ENCODE measurements around the gene SH3RF3. TPM values are rescaled to one million over a fixed set of nuclear protein-coding genes. Genes with fewer than 3 reads are reported as not detected.

The SH3RF3 gene
- total and polyA plus RNA-seq, 2 of the 13 experiments (the other 11 are each of a cell fraction or from before 2014, with no cell fraction given), result 0.04 TPM; not detected in 1

DNA sequence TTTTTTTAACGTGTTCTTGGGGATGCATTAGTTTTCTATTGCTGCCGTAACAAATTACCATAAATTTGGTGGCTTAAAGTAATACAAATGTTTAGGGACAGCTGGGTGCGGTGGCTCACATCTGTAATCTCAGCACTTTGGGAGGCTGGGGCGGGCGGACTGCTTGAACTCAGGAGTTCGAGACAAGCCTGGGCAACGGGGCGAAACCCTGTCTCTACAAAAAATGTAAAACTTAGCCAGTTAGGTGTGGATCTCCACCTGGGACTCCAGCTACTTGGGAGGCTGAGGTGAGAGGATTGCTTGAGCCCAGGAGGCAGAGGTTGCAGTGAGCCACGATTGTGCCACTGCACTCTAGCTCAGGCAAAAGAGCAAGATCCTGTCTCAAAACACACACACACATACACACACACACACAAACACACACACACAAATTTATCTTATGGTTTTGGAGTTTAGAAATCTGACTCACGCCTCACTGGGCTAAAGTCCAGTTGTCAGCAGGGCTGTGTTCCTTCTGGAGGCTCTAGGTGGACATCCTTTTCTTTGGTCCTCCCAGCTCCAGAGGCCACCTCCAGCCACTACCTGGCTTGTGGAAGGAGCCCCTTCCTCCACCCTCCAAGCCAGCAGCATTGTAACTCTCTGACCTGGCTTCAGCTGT is 408.7 kb downstream of the SH3RF3 start (continued):
- TF ChIP-seq, protein P1, sequence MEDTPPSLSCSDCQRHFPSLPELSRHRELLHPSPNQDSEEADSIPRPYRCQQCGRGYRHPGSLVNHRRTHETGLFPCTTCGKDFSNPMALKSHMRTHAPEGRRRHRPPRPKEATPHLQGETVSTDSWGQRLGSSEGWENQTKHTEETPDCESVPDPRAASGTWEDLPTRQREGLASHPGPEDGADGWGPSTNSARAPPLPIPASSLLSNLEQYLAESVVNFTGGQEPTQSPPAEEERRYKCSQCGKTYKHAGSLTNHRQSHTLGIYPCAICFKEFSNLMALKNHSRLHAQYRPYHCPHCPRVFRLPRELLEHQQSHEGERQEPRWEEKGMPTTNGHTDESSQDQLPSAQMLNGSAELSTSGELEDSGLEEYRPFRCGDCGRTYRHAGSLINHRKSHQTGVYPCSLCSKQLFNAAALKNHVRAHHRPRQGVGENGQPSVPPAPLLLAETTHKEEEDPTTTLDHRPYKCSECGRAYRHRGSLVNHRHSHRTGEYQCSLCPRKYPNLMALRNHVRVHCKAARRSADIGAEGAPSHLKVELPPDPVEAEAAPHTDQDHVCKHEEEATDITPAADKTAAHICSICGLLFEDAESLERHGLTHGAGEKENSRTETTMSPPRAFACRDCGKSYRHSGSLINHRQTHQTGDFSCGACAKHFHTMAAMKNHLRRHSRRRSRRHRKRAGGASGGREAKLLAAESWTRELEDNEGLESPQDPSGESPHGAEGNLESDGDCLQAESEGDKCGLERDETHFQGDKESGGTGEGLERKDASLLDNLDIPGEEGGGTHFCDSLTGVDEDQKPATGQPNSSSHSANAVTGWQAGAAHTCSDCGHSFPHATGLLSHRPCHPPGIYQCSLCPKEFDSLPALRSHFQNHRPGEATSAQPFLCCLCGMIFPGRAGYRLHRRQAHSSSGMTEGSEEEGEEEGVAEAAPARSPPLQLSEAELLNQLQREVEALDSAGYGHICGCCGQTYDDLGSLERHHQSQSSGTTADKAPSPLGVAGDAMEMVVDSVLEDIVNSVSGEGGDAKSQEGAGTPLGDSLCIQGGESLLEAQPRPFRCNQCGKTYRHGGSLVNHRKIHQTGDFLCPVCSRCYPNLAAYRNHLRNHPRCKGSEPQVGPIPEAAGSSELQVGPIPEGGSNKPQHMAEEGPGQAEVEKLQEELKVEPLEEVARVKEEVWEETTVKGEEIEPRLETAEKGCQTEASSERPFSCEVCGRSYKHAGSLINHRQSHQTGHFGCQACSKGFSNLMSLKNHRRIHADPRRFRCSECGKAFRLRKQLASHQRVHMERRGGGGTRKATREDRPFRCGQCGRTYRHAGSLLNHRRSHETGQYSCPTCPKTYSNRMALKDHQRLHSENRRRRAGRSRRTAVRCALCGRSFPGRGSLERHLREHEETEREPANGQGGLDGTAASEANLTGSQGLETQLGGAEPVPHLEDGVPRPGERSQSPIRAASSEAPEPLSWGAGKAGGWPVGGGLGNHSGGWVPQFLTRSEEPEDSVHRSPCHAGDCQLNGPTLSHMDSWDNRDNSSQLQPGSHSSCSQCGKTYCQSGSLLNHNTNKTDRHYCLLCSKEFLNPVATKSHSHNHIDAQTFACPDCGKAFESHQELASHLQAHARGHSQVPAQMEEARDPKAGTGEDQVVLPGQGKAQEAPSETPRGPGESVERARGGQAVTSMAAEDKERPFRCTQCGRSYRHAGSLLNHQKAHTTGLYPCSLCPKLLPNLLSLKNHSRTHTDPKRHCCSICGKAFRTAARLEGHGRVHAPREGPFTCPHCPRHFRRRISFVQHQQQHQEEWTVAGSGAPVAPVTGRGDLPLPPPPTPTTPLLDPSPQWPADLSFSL (CRISPR knock-in tag; IDR thresholded peaks at IDR 0.05), result peak; percentile 94
- TF ChIP-seq ZNF891 (CRISPR knock-in tag; IDR thresholded peaks at IDR 0.05) (0 out of 2 replicates have a peak, but pooled peaks have one; percentile 19), HNF4A (CRISPR knock-in tag; IDR thresholded peaks at IDR 0.05) (peak; percentile 59), NFIB (CRISPR knock-in tag; IDR thresholded peaks at IDR 0.05; ENCODE audit: borderline replicate concordance) (no peak), ZFX (CRISPR knock-in tag; IDR thresholded peaks at IDR 0.05; ENCODE audit: low read depth) (peak; percentile 22; the same call in 1 of the 2 replicates), FOSL2 (CRISPR knock-in tag; IDR thresholded peaks at IDR 0.05) (peak; percentile 61)
- TF ChIP-seq, protein P2, sequence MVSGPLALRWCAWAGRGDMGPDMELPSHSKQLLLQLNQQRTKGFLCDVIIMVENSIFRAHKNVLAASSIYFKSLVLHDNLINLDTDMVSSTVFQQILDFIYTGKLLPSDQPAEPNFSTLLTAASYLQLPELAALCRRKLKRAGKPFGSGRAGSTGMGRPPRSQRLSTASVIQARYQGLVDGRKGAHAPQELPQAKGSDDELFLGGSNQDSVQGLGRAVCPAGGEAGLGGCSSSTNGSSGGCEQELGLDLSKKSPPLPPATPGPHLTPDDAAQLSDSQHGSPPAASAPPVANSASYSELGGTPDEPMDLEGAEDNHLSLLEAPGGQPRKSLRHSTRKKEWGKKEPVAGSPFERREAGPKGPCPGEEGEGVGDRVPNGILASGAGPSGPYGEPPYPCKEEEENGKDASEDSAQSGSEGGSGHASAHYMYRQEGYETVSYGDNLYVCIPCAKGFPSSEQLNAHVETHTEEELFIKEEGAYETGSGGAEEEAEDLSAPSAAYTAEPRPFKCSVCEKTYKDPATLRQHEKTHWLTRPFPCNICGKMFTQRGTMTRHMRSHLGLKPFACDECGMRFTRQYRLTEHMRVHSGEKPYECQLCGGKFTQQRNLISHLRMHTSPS (CRISPR knock-in tag; IDR thresholded peaks at IDR 0.05; ENCODE audit: low read depth), result no peak
